CD14-positive monocyte (primary cell): ENCODE measurements around the gene SSBP2. TPM values are rescaled to one million over a fixed set of nuclear protein-coding genes. Genes with fewer than 3 reads are reported as not detected.
"Not testable (repeated sequence)": the region's sequence is repeated elsewhere in the genome, so short reads cannot be mapped to it uniquely, and the experiment has no call there.

ENCODE experiments used
- DNase-seq, 3 donors: peaks; one replicate each; pipeline ENCODE4 v3.0.0-alpha.2; 2011 to 2022
- H2AFZ ChIP-seq: 2 replicates; pipeline ENCODE4 v1.6.0; 2012; ENCODE audit warnings: mild to moderate bottlenecking, low read depth, low read length, inconsistent platforms; ENCODE audit not compliant: insufficient read depth, poor library complexity, severe bottlenecking
- H3K27ac ChIP-seq, 2 donors: 1 replicate in 1 of 2; 2 replicates in 1 of 2; pipeline ENCODE4 v1.5.1; 2012 to 2013; ENCODE audit warnings: low read length in 2 of 2, control low read depth in 1 of 2, inconsistent platforms in 1 of 2, low read depth in 1 of 2, mild to moderate bottlenecking in 1 of 2
- H3K27me3 ChIP-seq, 2 donors: one replicate each; pipeline versions ENCODE4 v1.6.0 to v1.6.1; 2011 to 2013; ENCODE audit warnings: low read length in 2 of 2; ENCODE audit not compliant: control insufficient read depth in 2 of 2, insufficient read depth in 2 of 2
- H3K36me3 ChIP-seq, 2 donors: replicated peaks in 1 of 2; 1 replicate in 1 of 2; 2 replicates in 1 of 2; pipeline versions ENCODE4 v1.5.1 to v1.6.1; 2012 to 2013; ENCODE audit warnings: low read length in 2 of 2, control low read depth in 1 of 2, inconsistent platforms in 1 of 2, mild to moderate bottlenecking in 1 of 2; ENCODE audit not compliant: insufficient read depth in 2 of 2, control insufficient read depth in 1 of 2
- H3K4me1 ChIP-seq, 2 donors: 1 replicate in 1 of 2; 2 replicates in 1 of 2; pipeline versions ENCODE4 v1.5.1 to v1.6.1; 2012 to 2013; ENCODE audit warnings: low read length in 2 of 2, control low read depth in 1 of 2, inconsistent platforms in 1 of 2, mild to moderate bottlenecking in 1 of 2, moderate library complexity in 1 of 2; ENCODE audit not compliant: insufficient read depth in 2 of 2, control insufficient read depth in 1 of 2
- H3K4me2 ChIP-seq: replicated peaks from 2 replicates; pipeline ENCODE3; 2012; ENCODE audit warnings: low read length, moderate library complexity, mild to moderate bottlenecking; ENCODE audit not compliant: poor library complexity, severe bottlenecking; ENCODE audit errors: extremely low read depth
- H3K4me3 ChIP-seq, 3 experiments: fragments of 200-600 bp in 1 of 3; sonication (generic) in 1 of 3; replicated peaks in 1 of 3; 1 replicate in 2 of 3; 2 replicates in 1 of 3; pipeline ENCODE4 v1.5.1; 2011 to 2013; ENCODE audit warnings: low read length in 3 of 3, mild to moderate bottlenecking in 3 of 3, control low read depth in 2 of 3, low read depth in 2 of 3, inconsistent platforms in 1 of 3, moderate library complexity in 1 of 3
- H3K79me2 ChIP-seq: 2 replicates; pipeline ENCODE4 v1.6.0; 2012; ENCODE audit warnings: mild to moderate bottlenecking, control low read depth, inconsistent platforms, low read length, moderate library complexity; ENCODE audit not compliant: insufficient read depth
- H3K9ac ChIP-seq: 2 replicates; pipeline ENCODE4 v1.6.0; 2017; ENCODE audit warnings: low read length, mild to moderate bottlenecking; ENCODE audit not compliant: insufficient read depth, poor library complexity, severe bottlenecking
- H3K9me3 ChIP-seq, 2 donors: replicated peaks in 1 of 2; 1 replicate in 1 of 2; 2 replicates in 1 of 2; pipeline versions ENCODE4 v1.5.1 to v1.6.1; 2012 to 2013; ENCODE audit warnings: low read length in 2 of 2, control low read depth in 1 of 2; ENCODE audit not compliant: control insufficient read depth in 1 of 2, insufficient read depth in 1 of 2
- H4K20me1 ChIP-seq: 2 replicates; pipeline ENCODE4 v1.6.0; 2012; ENCODE audit warnings: mild to moderate bottlenecking, low read length, control low read depth, moderate library complexity; ENCODE audit not compliant: insufficient read depth
- H3K27ac Mint-ChIP-seq, 7 donors: one replicate each; pipeline ENCODE4 v1.8.0; 2020; ENCODE audit warnings: mild to moderate bottlenecking in 7 of 7, mixed read lengths in 7 of 7, moderate library complexity in 6 of 7, inconsistent platforms in 2 of 7
- H3K27me3 Mint-ChIP-seq, 3 donors: one replicate each; pipeline ENCODE4 v1.8.0; 2021 to 2022; ENCODE audit warnings: low read depth in 3 of 3, mild to moderate bottlenecking in 3 of 3, mixed read lengths in 3 of 3, moderate library complexity in 3 of 3, inconsistent platforms in 1 of 3
- H3K36me3 Mint-ChIP-seq, 2 donors: one replicate each; pipeline ENCODE4 v1.8.0; 2020; ENCODE audit warnings: mixed read lengths in 2 of 2, inconsistent platforms in 1 of 2, mild to moderate bottlenecking in 1 of 2
- H3K4me1 Mint-ChIP-seq: one replicate; pipeline ENCODE4 v1.8.0; 2020; ENCODE audit warnings: mild to moderate bottlenecking, mixed read lengths
- H3K4me3 Mint-ChIP-seq, 2 donors: one replicate each; pipeline ENCODE4 v1.8.0; 2020; ENCODE audit warnings: mild to moderate bottlenecking in 2 of 2, mixed read lengths in 2 of 2, moderate library complexity in 1 of 2
- H3K9me3 Mint-ChIP-seq, 7 donors: one replicate each; pipeline ENCODE4 v1.8.0; 2020 to 2022; ENCODE audit warnings: mixed read lengths in 7 of 7, mild to moderate bottlenecking in 6 of 7, moderate library complexity in 6 of 7, inconsistent platforms in 2 of 7
- CTCF ChIP-seq: fragments of 200-600 bp; IDR thresholded peaks from one replicate; pipeline ENCODE4 v1.8.0; 2022; ENCODE audit warnings: antibody characterized with exemption, mild to moderate bottlenecking
- WGBS: methylation state at CpG from one replicate; pipeline ENCODE4 v1.1.5; 2013; ENCODE audit warnings: missing lambda C conversion rate; ENCODE audit not compliant: insufficient coverage; 5-methylcytosine and 5-hydroxymethylcytosine counted together
- intact Hi-C, 2 donors: fragments of 100-400 bp; cut with micrococcal nuclease; formaldehyde crosslinking; loops; one replicate each; pipeline versions ENCODE4 v1.15.0 to v1.15.1; 2023
- polyA plus RNA-seq, 3 donors: library from polyadenylated mRNA; depleted of rRNA in 1 of 3; unstranded in 2 of 3; stranded (reverse) in 1 of 3; fragments of 300-500 nt in 2 of 3; fragments of >200 nt in 1 of 3; fragmentation: Illumina TruSeq in 2 of 3; gene quantifications; 1 replicate in 2 of 3; 2 replicates in 1 of 3; pipeline ENCODE4 v1.2.3, GENCODE V29; 2012 to 2021

Gene SSBP2
- polyA plus RNA-seq, 3 donors = 29.1 to 55.2 (median 53.4) TPM

- Histone ChIP-seq H3K79me2 (no peaks in the 10 kb centered on the region), H3K9ac (no peak overlapping the region), H3K9me3 (no peaks in the 10 kb centered on the region), H3K27me3 (no peaks in the 10 kb centered on the region), H3K4me2 (no peak overlapping the region), H4K20me1 (no peaks in the 10 kb centered on the region), H3K27ac (no peak overlapping the region), H3K4me3 (no peak overlapping the region), H3K4me1 (no peaks in the 10 kb centered on the region), H2AFZ (no peak overlapping the region), H3K36me3 (peaks cover 3 to 7% of the 10 kb centered on the region in 2 donors)
- intact Hi-C loops = no loop called here
- Mint-ChIP-seq H3K9me3 (peaks cover 0 to 7% (median 0%) of the 10 kb centered on the region in 7 donors), H3K36me3 (peaks cover 11 to 13% of the 10 kb centered on the region in 2 donors), H3K4me1 (peaks cover 3% of the 10 kb centered on the region), H3K4me3 (no peak overlapping the region), H3K27me3 (peaks cover 0 to 2% (median 0%) of the 10 kb centered on the region in 3 donors), H3K27ac (no peak overlapping the region)
- DNase-seq = no peak
- no CpG with 5 or more reads among the region's 2 CpGs for WGBS
- TF ChIP-seq CTCF = no peak
These were observed 120.2 kb downstream of the SSBP2 start for GRCh38 chr5:81630684-81631083.

GRCh38 chr5:81629986-81630385, 120.9 kb downstream of the SSBP2 start:
- no peak for DNase-seq
- peaks cover 3 to 4% of the 10 kb centered on the region in 2 donors for H3K36me3 ChIP-seq
- H2AFZ ChIP-seq = no peak overlapping the region
- no peak overlapping the region for H3K4me2 ChIP-seq
- no peak overlapping the region for H3K9ac ChIP-seq
- no CpG with 5 or more reads among the region's 1 CpG for WGBS
- H3K4me1 Mint-ChIP-seq = peaks cover 3% of the 10 kb centered on the region
- H3K27me3 Mint-ChIP-seq = peaks cover 0 to 2% (median 0%) of the 10 kb centered on the region in 3 donors
- peaks cover 0 to 7% (median 0%) of the 10 kb centered on the region in 7 donors for H3K9me3 Mint-ChIP-seq
- H4K20me1 ChIP-seq = no peaks in the 10 kb centered on the region
- no peak overlapping the region for H3K4me3 ChIP-seq
- intact Hi-C loops = no loop called here
- H3K27me3 ChIP-seq = no peaks in the 10 kb centered on the region
- no peak overlapping the region for H3K4me3 Mint-ChIP-seq
- H3K9me3 ChIP-seq = no peaks in the 10 kb centered on the region
- no peaks in the 10 kb centered on the region for H3K4me1 ChIP-seq
- H3K36me3 Mint-ChIP-seq = peaks cover 6 to 11% of the 10 kb centered on the region in 2 donors
- no peaks in the 10 kb centered on the region for H3K79me2 ChIP-seq
- no peak overlapping the region for H3K27ac ChIP-seq
- TF ChIP-seq CTCF = no peak
- no peak overlapping the region for H3K27ac Mint-ChIP-seq

- H3K36me3 ChIP-seq, H3K9me3 ChIP-seq, H3K9ac ChIP-seq, H3K79me2 ChIP-seq, H3K4me3 ChIP-seq, H3K4me1 Mint-ChIP-seq, H3K9me3 Mint-ChIP-seq, H3K4me1 ChIP-seq, H3K4me2 ChIP-seq, H2AFZ ChIP-seq, H4K20me1 ChIP-seq, H3K27me3 Mint-ChIP-seq, H3K27ac Mint-ChIP-seq, DNase-seq, intact Hi-C loops, H3K4me3 Mint-ChIP-seq, H3K27me3 ChIP-seq, H3K27ac ChIP-seq: not testable (repeated sequence)
- WGBS = no CpG with 5 or more reads among the region's 4 CpGs
- peaks cover 6 to 11% of the 10 kb centered on the region in 2 donors for H3K36me3 Mint-ChIP-seq
These were observed 122.8 kb downstream of the SSBP2 start for GRCh38 chr5:81628061-81628460.
